Measurements from ENCODE around the gene S100A14. TPM values are rescaled to one million over a fixed set of nuclear protein-coding genes. Genes with fewer than 3 reads are reported as not detected.

S100A14 gene
- total RNA-seq, 1 experiment from 2014 or later: 2.1 TPM

- no peak overlapping the region for H3K27ac Mint-ChIP-seq
- H3K4me1 Mint-ChIP-seq: peaks cover 15% of the 10 kb centered on the region
- ChIA-PET POLR2A (no interaction called here), CTCF (interaction anchor here (1.5 kb wide), 1 partner anchor 9 kb away, joined by 3 read pairs; the partner anchor contains the start of gene S100A13)
- H3K27me3 Mint-ChIP-seq (ENCODE audit: low read depth): no peaks in the 10 kb centered on the region
- no peak overlapping the region for H3K4me3 Mint-ChIP-seq
- DNase-seq (ENCODE audit: low spot score): no peak
- peaks cover 51% of the 10 kb centered on the region for H3K36me3 Mint-ChIP-seq
- TF ChIP-seq NFYB (CRISPR knock-in tag; conservative IDR thresholded peaks at IDR 0.05; ENCODE audit: low read depth): no peak
- TF ChIP-seq NR1H2 (CRISPR knock-in tag; IDR thresholded peaks at IDR 0.05): no peak
- TF ChIP-seq, protein P1, sequence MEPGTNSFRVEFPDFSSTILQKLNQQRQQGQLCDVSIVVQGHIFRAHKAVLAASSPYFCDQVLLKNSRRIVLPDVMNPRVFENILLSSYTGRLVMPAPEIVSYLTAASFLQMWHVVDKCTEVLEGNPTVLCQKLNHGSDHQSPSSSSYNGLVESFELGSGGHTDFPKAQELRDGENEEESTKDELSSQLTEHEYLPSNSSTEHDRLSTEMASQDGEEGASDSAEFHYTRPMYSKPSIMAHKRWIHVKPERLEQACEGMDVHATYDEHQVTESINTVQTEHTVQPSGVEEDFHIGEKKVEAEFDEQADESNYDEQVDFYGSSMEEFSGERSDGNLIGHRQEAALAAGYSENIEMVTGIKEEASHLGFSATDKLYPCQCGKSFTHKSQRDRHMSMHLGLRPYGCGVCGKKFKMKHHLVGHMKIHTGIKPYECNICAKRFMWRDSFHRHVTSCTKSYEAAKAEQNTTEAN (CRISPR knock-in tag; IDR thresholded peaks at IDR 0.05): no peak
- TF ChIP-seq IRF2 (CRISPR knock-in tag; IDR thresholded peaks at IDR 0.05; ENCODE audit: borderline replicate concordance, low read depth): no peak
- TF ChIP-seq, protein P2, sequence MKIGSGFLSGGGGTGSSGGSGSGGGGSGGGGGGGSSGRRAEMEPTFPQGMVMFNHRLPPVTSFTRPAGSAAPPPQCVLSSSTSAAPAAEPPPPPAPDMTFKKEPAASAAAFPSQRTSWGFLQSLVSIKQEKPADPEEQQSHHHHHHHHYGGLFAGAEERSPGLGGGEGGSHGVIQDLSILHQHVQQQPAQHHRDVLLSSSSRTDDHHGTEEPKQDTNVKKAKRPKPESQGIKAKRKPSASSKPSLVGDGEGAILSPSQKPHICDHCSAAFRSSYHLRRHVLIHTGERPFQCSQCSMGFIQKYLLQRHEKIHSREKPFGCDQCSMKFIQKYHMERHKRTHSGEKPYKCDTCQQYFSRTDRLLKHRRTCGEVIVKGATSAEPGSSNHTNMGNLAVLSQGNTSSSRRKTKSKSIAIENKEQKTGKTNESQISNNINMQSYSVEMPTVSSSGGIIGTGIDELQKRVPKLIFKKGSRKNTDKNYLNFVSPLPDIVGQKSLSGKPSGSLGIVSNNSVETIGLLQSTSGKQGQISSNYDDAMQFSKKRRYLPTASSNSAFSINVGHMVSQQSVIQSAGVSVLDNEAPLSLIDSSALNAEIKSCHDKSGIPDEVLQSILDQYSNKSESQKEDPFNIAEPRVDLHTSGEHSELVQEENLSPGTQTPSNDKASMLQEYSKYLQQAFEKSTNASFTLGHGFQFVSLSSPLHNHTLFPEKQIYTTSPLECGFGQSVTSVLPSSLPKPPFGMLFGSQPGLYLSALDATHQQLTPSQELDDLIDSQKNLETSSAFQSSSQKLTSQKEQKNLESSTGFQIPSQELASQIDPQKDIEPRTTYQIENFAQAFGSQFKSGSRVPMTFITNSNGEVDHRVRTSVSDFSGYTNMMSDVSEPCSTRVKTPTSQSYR (CRISPR knock-in tag; IDR thresholded peaks at IDR 0.05): no peak
- TF ChIP-seq E2F5 (CRISPR knock-in tag; IDR thresholded peaks at IDR 0.05): no peak
- TF ChIP-seq MXD4 (CRISPR knock-in tag; IDR thresholded peaks at IDR 0.05; ENCODE audit: borderline replicate concordance): no peak
- no peak for TF ChIP-seq TCF7 (CRISPR knock-in tag; IDR thresholded peaks at IDR 0.05; ENCODE audit: low read depth)
- no peak for TF ChIP-seq USF2 (CRISPR knock-in tag; IDR thresholded peaks at IDR 0.05)
- TF ChIP-seq SP1 (CRISPR knock-in tag; conservative IDR thresholded peaks at IDR 0.05): no peak
- no peak for TF ChIP-seq MLX (CRISPR knock-in tag; IDR thresholded peaks at IDR 0.05)
- no peak for TF ChIP-seq IRF1 (CRISPR knock-in tag; IDR thresholded peaks at IDR 0.05)
- no peak for TF ChIP-seq HMGXB4 (CRISPR knock-in tag; IDR thresholded peaks at IDR 0.05)
- TF ChIP-seq ZBTB21 (CRISPR knock-in tag; IDR thresholded peaks at IDR 0.05; ENCODE audit: borderline replicate concordance): no peak
- no peak for TF ChIP-seq SOX15 (CRISPR knock-in tag; IDR thresholded peaks at IDR 0.05)
- TF ChIP-seq GRHL2 (CRISPR knock-in tag; IDR thresholded peaks at IDR 0.05; ENCODE audit: insufficient replicate concordance, severe bottlenecking): no peak
- TF ChIP-seq, protein P3, sequence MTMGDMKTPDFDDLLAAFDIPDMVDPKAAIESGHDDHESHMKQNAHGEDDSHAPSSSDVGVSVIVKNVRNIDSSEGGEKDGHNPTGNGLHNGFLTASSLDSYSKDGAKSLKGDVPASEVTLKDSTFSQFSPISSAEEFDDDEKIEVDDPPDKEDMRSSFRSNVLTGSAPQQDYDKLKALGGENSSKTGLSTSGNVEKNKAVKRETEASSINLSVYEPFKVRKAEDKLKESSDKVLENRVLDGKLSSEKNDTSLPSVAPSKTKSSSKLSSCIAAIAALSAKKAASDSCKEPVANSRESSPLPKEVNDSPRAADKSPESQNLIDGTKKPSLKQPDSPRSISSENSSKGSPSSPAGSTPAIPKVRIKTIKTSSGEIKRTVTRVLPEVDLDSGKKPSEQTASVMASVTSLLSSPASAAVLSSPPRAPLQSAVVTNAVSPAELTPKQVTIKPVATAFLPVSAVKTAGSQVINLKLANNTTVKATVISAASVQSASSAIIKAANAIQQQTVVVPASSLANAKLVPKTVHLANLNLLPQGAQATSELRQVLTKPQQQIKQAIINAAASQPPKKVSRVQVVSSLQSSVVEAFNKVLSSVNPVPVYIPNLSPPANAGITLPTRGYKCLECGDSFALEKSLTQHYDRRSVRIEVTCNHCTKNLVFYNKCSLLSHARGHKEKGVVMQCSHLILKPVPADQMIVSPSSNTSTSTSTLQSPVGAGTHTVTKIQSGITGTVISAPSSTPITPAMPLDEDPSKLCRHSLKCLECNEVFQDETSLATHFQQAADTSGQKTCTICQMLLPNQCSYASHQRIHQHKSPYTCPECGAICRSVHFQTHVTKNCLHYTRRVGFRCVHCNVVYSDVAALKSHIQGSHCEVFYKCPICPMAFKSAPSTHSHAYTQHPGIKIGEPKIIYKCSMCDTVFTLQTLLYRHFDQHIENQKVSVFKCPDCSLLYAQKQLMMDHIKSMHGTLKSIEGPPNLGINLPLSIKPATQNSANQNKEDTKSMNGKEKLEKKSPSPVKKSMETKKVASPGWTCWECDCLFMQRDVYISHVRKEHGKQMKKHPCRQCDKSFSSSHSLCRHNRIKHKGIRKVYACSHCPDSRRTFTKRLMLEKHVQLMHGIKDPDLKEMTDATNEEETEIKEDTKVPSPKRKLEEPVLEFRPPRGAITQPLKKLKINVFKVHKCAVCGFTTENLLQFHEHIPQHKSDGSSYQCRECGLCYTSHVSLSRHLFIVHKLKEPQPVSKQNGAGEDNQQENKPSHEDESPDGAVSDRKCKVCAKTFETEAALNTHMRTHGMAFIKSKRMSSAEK (CRISPR knock-in tag; IDR thresholded peaks at IDR 0.05; ENCODE audit: borderline replicate concordance): no peak
- H3K9me3 Mint-ChIP-seq: no peaks in the 10 kb centered on the region; the same call in 1 of the 2 replicates
- ATAC-seq: no peak
Measured at GRCh38 chr1:153636312-153636711, 20.2 kb upstream of the S100A14 start.

All from WTC11 (cell line).